T-helper 2 cell treated with Interferon-gamma antibody and Interleukin-4, amounts not matched to agents 100 ng/mL and 5 ng/mL, for 36 hours (primary cell): ENCODE measurements around the gene NUP93. TPM values are rescaled to one million over a fixed set of nuclear protein-coding genes. Genes with fewer than 3 reads are reported as not detected.
"Not testable (repeated sequence)": the region's sequence is repeated elsewhere in the genome, so short reads cannot be mapped to it uniquely, and the experiment has no call there.

Source experiments
- intact Hi-C: fragments of 100-400 bp; cut with micrococcal nuclease; formaldehyde crosslinking; loops from one replicate; pipeline ENCODE4 v1.15.1; 2023
- total RNA-seq: library from RNA; stranded (reverse); gene quantifications from 2 replicates; pipeline ENCODE4 v1.2.3, GENCODE V29; 2022

Gene NUP93
- total RNA-seq, 1 donor from 2014 or later, result 101 TPM

DNA sequence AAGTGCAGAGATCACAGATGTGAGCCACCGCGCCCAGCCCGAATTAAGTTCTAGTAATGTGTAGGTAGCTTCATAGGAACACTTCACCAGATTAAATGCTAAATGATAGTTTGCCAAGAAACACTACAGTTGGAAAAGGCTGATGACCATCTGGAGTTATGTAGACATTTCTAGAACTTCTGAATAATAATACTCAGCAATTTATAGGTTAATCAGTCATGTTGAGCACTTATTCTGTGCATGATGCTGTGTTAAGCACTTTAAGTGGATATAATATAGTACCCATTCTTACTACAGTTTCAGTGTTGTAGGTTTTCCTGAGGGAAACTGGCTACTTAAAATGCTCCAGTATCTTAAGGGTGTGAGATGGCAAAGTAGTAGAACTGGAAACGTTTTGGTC lies 45.2 kb downstream of the NUP93 start:
- intact Hi-C loops, result no loop called here

GRCh38 chr16:56776562-56776961 lies 46.6 kb downstream of the NUP93 start:
- intact Hi-C loops, result no loop called here

- intact Hi-C loops, result no loop called here
Observed at GRCh38 chr16:56777001-56777400, 47.1 kb downstream of the NUP93 start.

DNA sequence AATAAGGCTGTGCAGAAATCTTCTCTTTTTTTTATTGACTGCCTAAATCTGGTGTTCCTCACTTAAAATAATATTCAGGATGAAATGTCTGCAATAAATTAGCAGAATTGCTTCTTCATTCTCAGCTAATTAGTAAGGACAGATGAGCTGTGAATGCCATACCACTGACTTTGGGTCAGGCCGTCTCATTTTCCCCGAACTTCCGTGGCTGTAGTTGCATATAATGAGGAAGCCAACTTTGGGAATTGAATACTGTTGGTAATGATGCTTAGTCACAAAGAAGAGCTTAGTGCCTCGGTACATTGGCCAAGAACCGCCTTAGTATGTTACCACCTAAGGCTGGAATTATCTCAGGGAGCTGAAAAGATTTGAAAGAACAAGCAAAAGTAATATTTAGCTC lies 47.6 kb downstream of the NUP93 start:
- intact Hi-C loops, result no loop called here

- intact Hi-C loops, result loop anchor here (5.0 kb wide), 2 partner anchors 48 to 82 kb away; partner anchors contain the start of gene NUP93
Observed at GRCh38 chr16:56779906-56780305, 50.0 kb downstream of the NUP93 start.

DNA sequence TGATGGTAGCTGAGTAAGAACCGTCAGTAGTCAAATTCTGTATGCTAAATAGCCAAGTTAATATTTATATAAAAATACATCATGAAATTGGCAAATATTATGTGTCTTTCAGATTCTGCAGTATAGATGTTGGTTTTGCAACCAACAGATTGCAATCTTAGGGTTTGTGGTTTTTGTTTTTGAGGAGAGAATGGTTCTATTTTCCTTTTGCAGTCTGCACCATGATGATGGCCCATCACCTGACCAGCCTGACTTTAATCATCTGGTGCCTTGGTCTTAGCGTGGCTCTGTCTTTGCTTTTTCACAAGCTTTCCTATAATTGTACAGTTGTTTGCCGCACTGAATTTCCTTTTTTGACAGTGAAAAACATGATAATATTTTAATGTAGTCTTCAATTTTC lies 50.7 kb downstream of the NUP93 start:
- intact Hi-C loops, result loop anchor here (5.0 kb wide), 2 partner anchors 48 to 82 kb away; partner anchors contain the start of gene NUP93

DNA sequence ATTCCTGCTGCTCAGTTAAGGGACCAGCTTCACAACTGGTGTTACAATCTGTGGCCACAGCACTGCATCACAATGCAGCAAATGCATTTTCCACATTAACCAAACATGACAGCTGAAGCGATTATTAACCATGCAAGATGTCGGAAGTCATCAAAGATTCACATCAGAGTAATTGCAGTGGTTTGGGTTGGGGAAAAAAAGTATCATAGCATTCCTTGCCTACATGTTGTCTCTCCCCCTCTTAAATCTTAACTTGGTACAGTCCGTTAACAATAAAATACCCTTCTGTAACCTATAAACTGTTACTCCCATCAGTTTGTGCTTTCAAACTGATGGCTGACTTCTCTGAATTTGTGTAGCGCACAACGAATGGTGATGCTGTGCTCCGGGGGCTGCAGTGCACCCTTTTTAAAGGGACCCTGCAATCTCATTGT lies 51.6 kb downstream of the NUP93 start:
- intact Hi-C loops, result loop anchor here (5.0 kb wide), 2 partner anchors 49 to 81 kb away; partner anchors contain the start of gene NUP93

GRCh38 chr16:56783344-56783743 lies 53.4 kb downstream of the NUP93 start:
- intact Hi-C loops, result loop anchor here (5.0 kb wide), 2 partner anchors 51 to 79 kb away; partner anchors contain the start of gene NUP93

DNA sequence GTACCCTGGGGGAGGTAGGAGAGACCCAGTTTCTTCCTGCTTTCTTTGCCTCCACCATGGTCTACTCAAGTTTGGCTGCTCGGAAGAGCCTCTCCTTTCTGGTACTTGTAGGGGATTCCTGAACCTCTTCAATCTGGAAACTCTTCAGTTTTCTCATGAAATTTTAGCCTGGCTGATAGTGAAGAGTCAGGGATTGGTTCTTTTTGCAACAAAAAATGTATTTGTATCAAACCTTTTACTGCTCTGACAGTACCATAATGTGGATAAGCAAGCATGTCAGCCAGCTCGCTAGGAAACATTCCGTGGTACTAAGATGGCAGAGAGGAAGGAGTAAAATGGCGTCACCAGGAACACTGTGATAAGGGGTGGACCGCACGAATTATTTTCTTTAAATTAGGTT lies 55.4 kb downstream of the NUP93 start:
- intact Hi-C loops, result no loop called here

DNA sequence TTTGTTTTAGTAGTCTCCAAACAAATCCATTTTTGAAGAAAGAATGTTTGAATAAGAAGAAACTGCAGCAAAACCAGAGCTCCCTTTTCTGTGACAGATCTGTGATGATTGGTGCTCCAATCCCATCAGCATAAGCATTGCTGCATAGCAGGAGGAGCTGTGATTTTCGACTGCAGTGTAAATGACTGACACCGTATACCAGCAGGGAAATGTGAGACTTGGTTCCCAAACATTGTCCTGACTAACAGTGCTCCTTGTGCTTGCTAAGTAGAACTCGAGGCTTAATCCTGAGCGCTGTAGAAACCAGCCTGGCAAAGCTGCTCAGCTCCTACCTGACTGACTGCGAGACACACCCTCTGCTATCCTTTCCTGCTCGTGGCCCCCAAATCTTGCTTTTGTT lies 57.2 kb downstream of the NUP93 start:
- intact Hi-C loops, result no loop called here

GRCh38 chr16:56788435-56788834 lies 58.5 kb downstream of the NUP93 start:
- intact Hi-C loops, result no loop called here

- intact Hi-C loops, result no loop called here
Observed at GRCh38 chr16:56789360-56789759, 59.4 kb downstream of the NUP93 start.

DNA sequence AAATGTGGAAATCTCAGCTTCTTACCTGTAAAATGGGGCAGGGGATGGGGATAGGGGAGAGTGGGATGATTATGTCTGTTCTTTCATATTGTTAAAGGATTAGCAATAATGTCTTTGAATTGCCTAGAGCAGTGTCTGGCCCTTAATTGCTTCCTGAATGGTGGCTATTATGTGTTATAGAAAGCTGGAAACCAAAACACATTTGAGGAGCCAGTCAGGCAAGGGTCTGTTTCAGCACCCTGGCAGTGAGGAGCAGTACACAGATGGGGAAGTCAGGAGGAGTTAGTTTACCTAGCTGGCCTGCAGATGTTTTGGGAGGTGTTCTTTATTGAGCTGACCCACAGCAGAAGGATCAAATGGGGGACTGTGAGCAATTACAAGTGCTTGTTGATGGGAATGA lies 63.0 kb downstream of the NUP93 start:
- intact Hi-C loops, result loop anchor here (1.0 kb wide), 1 partner anchor 158 kb away; no protein-coding TSS in a partner anchor

- intact Hi-C loops, result loop anchor here (1.0 kb wide), 1 partner anchor 158 kb away; no protein-coding TSS in a partner anchor
Observed at GRCh38 chr16:56793492-56793891, 63.6 kb downstream of the NUP93 start.

- intact Hi-C loops, result no loop called here
Observed at GRCh38 chr16:56795011-56795410, 65.1 kb downstream of the NUP93 start.

GRCh38 chr16:56797038-56797437 lies 67.1 kb downstream of the NUP93 start:
- intact Hi-C loops, result not testable (repeated sequence)

- intact Hi-C loops, result no loop called here
Observed at GRCh38 chr16:56797861-56798260, 67.9 kb downstream of the NUP93 start.

DNA sequence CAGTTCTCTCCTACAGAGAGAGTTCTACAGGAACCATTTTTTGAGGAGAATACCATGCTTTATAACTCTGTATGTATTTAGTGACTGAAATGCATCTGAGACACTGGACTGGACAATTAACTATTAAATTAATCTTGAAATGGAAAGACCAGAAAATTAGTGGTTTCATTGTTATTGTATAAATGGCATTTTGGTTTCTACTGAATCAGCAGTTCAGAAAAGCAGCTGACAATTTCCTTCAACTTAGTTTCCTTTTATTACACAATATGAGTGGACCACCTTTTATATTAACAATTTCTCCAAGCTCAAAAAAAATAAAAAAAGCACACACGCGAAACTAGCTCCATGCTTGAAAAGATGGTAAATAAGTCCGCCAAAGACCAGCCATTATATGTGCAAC lies 69.0 kb downstream of the NUP93 start:
- intact Hi-C loops, result no loop called here

- intact Hi-C loops, result no loop called here
Observed at GRCh38 chr16:56800355-56800754, 70.4 kb downstream of the NUP93 start.

- intact Hi-C loops, result no loop called here
Observed at GRCh38 chr16:56801762-56802161, 71.8 kb downstream of the NUP93 start.

- intact Hi-C loops, result no loop called here
Observed at GRCh38 chr16:56807011-56807675, 77.2 kb downstream of the NUP93 start.

DNA sequence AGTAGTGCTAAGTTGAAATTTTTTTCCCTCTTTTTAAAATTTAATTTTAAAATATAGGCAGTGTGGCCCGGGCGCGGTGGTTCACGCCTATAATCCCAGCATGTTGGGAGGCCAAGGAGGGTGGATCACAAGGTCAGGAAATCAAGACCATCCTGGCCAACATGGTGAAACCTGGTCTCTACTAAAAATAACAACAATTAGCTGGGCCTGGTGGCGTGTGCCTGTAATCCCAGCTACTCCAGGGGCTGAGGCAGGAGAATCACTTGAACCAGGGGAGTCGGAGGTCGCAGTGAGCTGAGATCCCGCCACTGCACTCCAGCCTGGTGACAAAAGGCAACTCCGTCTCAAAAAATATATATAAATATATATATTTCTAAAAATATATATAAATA lies 77.7 kb downstream of the NUP93 start:
- intact Hi-C loops, result not testable (repeated sequence)

DNA sequence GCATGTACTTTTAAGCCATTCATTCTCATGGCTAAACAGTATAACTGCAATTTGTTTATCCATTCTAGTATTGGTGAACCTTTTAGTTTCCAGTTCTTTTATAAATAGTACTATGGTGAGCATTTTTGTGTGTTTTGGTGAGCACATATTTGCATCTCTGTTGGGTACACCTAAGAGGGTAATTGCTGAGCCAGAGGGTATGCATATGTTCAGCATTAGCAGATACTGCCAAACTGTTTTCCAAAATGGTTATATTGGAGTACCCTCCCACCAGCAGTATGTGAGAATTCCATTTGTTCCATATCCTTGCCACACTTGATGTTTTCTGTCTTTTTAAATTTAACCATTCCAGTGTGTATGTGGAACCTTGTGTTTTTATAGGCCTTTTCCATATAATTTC lies 81.0 kb downstream of the NUP93 start:
- intact Hi-C loops, result no loop called here
